GM12875 (cell line): ENCODE data around the gene KCNK18.

Experiments used
- H3K4me3 ChIP-seq: one replicate; pipeline ENCODE4 v1.5.1; 2011; ENCODE audit warnings: low read depth, low read length, control low read depth
- CTCF ChIP-seq: IDR thresholded peaks from 2 replicates; pipeline ENCODE4 v1.5.1; 2011; ENCODE audit warnings: low read depth, mild to moderate bottlenecking, control low read depth, inconsistent platforms, low read length, moderate library complexity, borderline replicate concordance; ENCODE audit not compliant: insufficient read depth

Gene KCNK18

GRCh38 chr10:117186832-117187615 is 10.3 kb upstream of the KCNK18 start:
- TF ChIP-seq CTCF, result no peak
- H3K4me3 ChIP-seq, result no peak overlapping the region

GRCh38 chr10:117188371-117188770 is 8.9 kb upstream of the KCNK18 start:
- no peak overlapping the region for H3K4me3 ChIP-seq
- TF ChIP-seq CTCF, result no peak

GRCh38 chr10:117189557-117189956 is 7.7 kb upstream of the KCNK18 start:
- no peak for TF ChIP-seq CTCF

GRCh38 chr10:117198088-117198487 is 799 bp downstream of the KCNK18 start:
- no peak overlapping the region for H3K4me3 ChIP-seq
- TF ChIP-seq CTCF, result no peak

More at GRCh38 chr10:117189557-117189956, 7.7 kb upstream of the KCNK18 start:
- H3K4me3 ChIP-seq, result no peak overlapping the region

GRCh38 chr10:117201826-117202225 is 4.5 kb downstream of the KCNK18 start:
- no peak overlapping the region for H3K4me3 ChIP-seq
- TF ChIP-seq CTCF, result no peak

- TF ChIP-seq CTCF, result no peak
- H3K4me3 ChIP-seq, result no peak overlapping the region
These were observed 7.0 kb downstream of the KCNK18 start for GRCh38 chr10:117204316-117204715.

GRCh38 chr10:117212176-117212575 is 14.9 kb downstream of the KCNK18 start:
- no peak overlapping the region for H3K4me3 ChIP-seq
- TF ChIP-seq CTCF, result no peak
